ENCODE results near the gene CPSF3.

CPSF3 gene

GRCh38 chr2:9423100-9423921 is at the start of gene CPSF3, which contains the start of gene ITGB1BP1:
Gene CPSF3 (plus strand): TSS chr2:9423654. CDS start chr2:9423774, 120 bp downstream.
Gene ITGB1BP1 (minus strand): TSS chr2:9423528. CDS start chr2:9418697, 4,831 bp downstream.
- DNase-seq = peak; percentile 93

GRCh38 chr2:9374071-9374730 is 49.3 kb upstream of the CPSF3 start:
- DNase-seq = no peak

GRCh38 chr2:9375857-9376428 is 47.5 kb upstream of the CPSF3 start:
- no peak for DNase-seq

GRCh38 chr2:9377461-9378097 is 45.9 kb upstream of the CPSF3 start:
- DNase-seq = no peak

GRCh38 chr2:9378433-9379390 is 44.7 kb upstream of the CPSF3 start:
- peak; percentile 70 for DNase-seq

- DNase-seq = no peak
Measured at GRCh38 chr2:9379391-9379755, 44.1 kb upstream of the CPSF3 start.

GRCh38 chr2:9380702-9381628 is 42.5 kb upstream of the CPSF3 start:
- DNase-seq = no peak

GRCh38 chr2:9382604-9383235 is 40.7 kb upstream of the CPSF3 start:
- DNase-seq = no peak

GRCh38 chr2:9384521-9384920 is 38.9 kb upstream of the CPSF3 start:
- DNase-seq = no peak

- DNase-seq = no peak
Measured at GRCh38 chr2:9385841-9386240, 37.6 kb upstream of the CPSF3 start.

GRCh38 chr2:9388199-9388681 is 35.2 kb upstream of the CPSF3 start:
- DNase-seq = no peak

GRCh38 chr2:9388950-9389911 is 34.2 kb upstream of the CPSF3 start:
- DNase-seq = no peak

GRCh38 chr2:9390151-9390850 is 33.2 kb upstream of the CPSF3 start:
- DNase-seq = no peak

GRCh38 chr2:9390991-9391390 is 32.5 kb upstream of the CPSF3 start:
- no peak for DNase-seq

- no peak for DNase-seq
Measured at GRCh38 chr2:9391961-9392720, 31.3 kb upstream of the CPSF3 start.

GRCh38 chr2:9392898-9393765 is 30.3 kb upstream of the CPSF3 start:
- no peak for DNase-seq

GRCh38 chr2:9394816-9395215 is 28.6 kb upstream of the CPSF3 start:
- no peak for DNase-seq

All from 8988T (cell line).